GM15510 (cell line): ENCODE results near the gene ARNT2.

ENCODE experiments used
- POLR2A ChIP-seq: IDR thresholded peaks from 3 replicates; pipeline ENCODE4 v1.6.1; 2011; ENCODE audit warnings: borderline replicate concordance; ENCODE audit not compliant: insufficient read length; ENCODE audit errors: extremely low read depth

ARNT2 gene

GRCh38 chr15:80431635-80432344 is 27.6 kb downstream of the ARNT2 start:
- no peak for TF ChIP-seq POLR2A

GRCh38 chr15:80432345-80432702 is 28.1 kb downstream of the ARNT2 start:
- no peak for TF ChIP-seq POLR2A

- TF ChIP-seq POLR2A: no peak
These were observed 29.7 kb downstream of the ARNT2 start for GRCh38 chr15:80433836-80434235.

DNA sequence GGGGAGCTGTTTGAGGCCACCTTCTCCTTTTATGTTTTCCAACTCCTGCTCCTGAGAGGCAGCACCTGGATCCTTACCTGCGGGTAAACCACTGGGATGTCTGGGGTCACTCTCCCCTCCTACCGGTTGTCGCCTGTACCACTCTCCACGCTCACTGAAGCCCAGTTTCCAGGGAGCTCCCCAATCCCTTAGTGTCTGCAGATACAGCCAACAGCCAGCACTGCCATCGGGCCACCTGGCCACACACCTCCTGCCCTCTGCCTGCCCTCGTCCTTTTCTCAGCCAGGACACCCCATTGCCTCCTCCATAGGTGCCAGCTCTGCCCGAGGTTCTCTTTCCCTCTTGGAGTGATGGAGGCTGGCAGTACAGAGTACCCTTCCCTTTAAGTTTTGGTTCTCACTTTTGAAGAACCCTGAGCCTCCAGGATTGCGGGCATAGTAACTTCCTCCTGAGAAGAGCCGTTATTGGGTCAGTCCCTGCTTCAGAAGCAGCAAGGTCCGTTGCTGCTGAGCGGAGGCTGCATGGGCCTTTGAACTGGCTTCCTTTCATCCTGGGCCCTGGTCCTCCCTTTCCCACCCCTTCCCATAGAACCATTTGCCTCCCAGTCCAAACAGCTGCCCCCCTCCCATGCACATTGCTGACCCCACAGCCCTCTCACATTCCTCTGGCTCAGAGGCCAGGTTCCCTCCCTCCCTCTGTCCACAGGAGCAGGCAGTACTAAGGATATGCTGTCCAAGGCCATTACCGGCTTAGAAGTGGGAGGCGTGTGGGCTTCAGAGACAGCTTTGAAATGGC is 30.9 kb downstream of the ARNT2 start:
- no peak for TF ChIP-seq POLR2A

- TF ChIP-seq POLR2A: no peak
These were observed 32.5 kb downstream of the ARNT2 start for GRCh38 chr15:80436511-80437307.

DNA sequence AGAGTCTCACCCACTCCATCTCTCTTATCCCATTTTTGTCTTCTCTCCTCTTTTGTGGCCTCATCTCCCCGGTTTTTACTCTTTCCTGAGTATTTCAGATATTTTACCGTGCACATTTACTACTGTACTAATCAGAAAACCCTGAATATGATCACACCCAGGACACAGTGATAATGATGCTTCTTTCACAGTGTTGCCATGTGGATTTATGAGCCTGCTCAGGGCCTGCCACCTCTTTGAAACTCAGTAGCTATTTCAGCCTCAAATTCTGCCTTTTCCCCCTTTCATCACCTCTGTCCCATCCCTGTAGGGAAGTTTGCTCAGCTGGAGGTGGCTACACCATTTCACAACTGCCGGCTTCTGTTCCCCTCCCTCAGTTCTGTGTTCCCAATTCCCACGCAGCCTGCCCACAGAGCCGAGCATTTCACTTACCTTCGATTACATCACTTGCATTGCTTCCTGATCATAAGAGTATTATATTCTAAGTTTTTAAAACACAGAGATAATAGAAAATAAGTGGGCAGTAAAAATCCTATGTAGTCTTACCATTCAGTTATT is 33.2 kb downstream of the ARNT2 start:
- no peak for TF ChIP-seq POLR2A

GRCh38 chr15:80439140-80439539 is 35.0 kb downstream of the ARNT2 start:
- no peak for TF ChIP-seq POLR2A

DNA sequence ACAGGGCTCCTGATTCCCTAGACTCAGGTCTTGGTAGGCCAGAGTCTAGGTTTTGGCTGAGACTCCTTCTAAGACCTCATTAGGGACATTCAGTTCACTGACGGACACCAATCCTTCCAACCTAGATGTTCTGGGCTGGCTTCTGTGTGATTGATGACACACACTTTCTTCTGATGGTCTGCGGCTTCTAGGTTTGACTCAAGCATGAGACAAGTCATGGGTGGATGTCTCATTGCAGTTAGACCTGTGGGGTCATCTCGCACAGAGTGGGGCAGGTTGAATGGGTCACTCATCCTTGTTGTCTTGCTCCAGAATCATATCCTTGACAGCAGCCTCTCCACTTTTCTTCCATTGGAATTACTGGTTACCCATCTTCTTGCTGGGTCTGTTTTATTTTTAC is 35.8 kb downstream of the ARNT2 start:
- TF ChIP-seq POLR2A: no peak

DNA sequence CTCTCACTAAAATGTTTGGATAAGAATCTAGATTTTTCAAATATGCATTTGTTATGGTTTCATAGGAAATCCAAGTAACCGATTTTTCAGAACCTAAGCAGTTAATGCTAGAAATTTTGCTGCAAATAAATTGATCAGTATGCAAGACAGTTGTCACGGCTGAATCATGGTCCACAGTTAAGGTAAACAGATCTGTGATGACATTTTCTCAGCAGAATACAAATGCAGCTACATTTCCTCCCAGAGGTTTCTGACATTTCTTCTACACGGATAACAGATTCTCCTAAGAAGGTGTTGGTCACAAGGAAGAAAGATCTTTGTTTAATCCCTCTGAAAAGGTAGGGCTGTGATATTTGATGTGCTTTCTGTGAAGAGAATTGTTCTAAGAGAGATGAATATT is 36.9 kb downstream of the ARNT2 start:
- no peak for TF ChIP-seq POLR2A

- TF ChIP-seq POLR2A: no peak
These were observed 37.5 kb downstream of the ARNT2 start for GRCh38 chr15:80441714-80442113.

DNA sequence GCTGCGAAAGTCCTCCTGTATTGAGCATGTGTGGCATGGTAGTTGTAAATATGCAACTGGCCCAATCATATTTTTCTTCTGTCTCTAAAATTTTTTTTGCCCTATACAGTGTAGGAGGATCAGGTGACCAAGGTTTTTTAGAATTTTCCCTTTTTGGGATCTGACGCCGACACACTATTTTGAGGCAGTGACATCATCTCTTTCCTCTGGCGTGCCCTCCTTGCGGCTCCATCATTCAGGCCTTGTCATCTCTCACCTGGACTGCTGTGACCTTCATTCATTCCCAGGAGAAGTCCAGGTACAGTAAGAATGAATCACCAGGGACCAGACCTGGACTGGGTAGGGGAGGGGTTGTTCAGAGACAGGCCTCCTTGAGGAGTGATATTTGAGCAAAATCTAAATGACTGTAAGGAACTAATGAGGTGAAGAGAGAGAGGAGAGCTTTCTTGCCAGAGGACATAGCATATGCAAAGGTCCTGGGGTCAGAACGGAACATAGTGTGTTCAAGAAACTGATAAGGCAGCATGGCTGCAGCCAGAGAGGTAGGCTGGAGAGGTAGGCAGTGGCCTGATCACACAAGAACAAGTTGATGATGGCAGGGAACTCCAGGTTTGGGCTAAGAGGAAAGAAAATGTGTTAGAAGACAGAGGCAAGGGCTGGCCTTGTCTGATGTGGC is 38.7 kb downstream of the ARNT2 start:
- TF ChIP-seq POLR2A: no peak

DNA sequence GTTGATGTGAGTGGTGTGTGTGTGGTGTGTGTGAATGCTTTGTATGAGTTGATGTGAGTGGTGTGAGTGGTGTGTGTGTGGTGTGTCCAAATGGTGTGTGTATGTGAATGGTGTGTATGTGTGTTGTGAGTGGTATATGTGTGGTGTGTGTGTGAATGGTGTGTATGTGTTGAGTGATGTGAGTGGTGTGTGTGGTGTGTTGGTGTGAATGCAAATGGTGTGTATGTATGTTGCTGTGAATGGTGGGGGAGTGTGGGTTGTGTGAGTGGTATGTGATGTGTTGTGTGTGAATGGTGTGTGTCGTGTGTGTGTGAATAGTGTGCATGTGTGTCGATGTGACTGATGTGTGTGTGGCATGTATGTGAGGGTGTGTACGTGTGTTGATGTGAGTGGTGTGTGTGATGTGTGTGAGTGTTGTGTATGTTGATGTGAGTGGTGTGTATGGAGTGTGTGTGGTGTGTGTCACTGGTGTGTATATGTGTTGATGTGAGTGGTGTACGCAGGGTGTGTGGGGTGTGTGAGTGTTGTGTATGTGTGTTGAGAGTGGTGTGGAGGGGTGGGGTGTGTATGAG is 40.6 kb downstream of the ARNT2 start:
- TF ChIP-seq POLR2A: no peak

GRCh38 chr15:80445300-80446041 is 41.3 kb downstream of the ARNT2 start:
- TF ChIP-seq POLR2A: no peak
